H9 (cell line): Measurements from ENCODE around the gene CDRT4. TPM values are rescaled to one million over a fixed set of nuclear protein-coding genes. Genes with fewer than 3 reads are reported as not detected.

Experiments
- DNase-seq: peaks from one replicate; pipeline ENCODE4 v3.0.0-alpha.2; 2017
- H2AFZ ChIP-seq: one replicate; pipeline ENCODE4 v1.6.1; 2013; ENCODE audit warnings: mild to moderate bottlenecking, low read length, control low read depth, moderate library complexity
- H2AK5ac ChIP-seq: 2 replicates; pipeline ENCODE4 v1.6.1; 2013; ENCODE audit warnings: low read length, control low read depth, mixed read lengths; ENCODE audit not compliant: insufficient read length
- H2BK120ac ChIP-seq: one replicate; pipeline ENCODE4 v1.6.1; 2013; ENCODE audit warnings: low read depth, mild to moderate bottlenecking, low read length, control low read depth, inconsistent platforms; ENCODE audit not compliant: poor library complexity, severe bottlenecking
- H2BK12ac ChIP-seq: 2 replicates; pipeline ENCODE4 v1.6.1; 2013; ENCODE audit warnings: low read length, control low read depth, mixed read lengths, low read depth; ENCODE audit not compliant: insufficient read length
- H2BK15ac ChIP-seq: 2 replicates; pipeline ENCODE4 v1.6.1; 2013; ENCODE audit warnings: low read depth, low read length, control low read depth
- H2BK20ac ChIP-seq: one replicate; pipeline ENCODE4 v1.6.1; 2013; ENCODE audit warnings: low read depth, mild to moderate bottlenecking, low read length, control low read depth, inconsistent platforms; ENCODE audit not compliant: poor library complexity, severe bottlenecking
- H2BK5ac ChIP-seq: 2 replicates; pipeline ENCODE4 v1.6.1; 2013; ENCODE audit warnings: low read length, control low read depth, mixed read lengths; ENCODE audit not compliant: insufficient read length
- H3K14ac ChIP-seq: 2 replicates; pipeline ENCODE4 v1.6.1; 2013; ENCODE audit warnings: low read length, control low read depth; ENCODE audit not compliant: insufficient read depth
- H3K18ac ChIP-seq: 2 replicates; pipeline ENCODE4 v1.6.1; 2013; ENCODE audit warnings: low read depth, mild to moderate bottlenecking, mixed read lengths, low read length, control low read depth; ENCODE audit not compliant: insufficient read length
- H3K23ac ChIP-seq: 2 replicates; pipeline ENCODE4 v1.6.1; 2013; ENCODE audit warnings: low read length, control low read depth, mixed read lengths, low read depth; ENCODE audit not compliant: insufficient read length
- H3K23me2 ChIP-seq: 2 replicates; pipeline ENCODE4 v1.6.1; 2013; ENCODE audit warnings: low read depth, mild to moderate bottlenecking, mixed read lengths, low read length, control low read depth; ENCODE audit not compliant: insufficient read length, poor library complexity, severe bottlenecking
- H3K27ac ChIP-seq: 2 replicates; pipeline ENCODE4 v1.5.1; 2013; ENCODE audit warnings: low read length, control low read depth, mixed read lengths, low read depth; ENCODE audit not compliant: insufficient read length
- H3K27me3 ChIP-seq: 2 replicates; pipeline ENCODE4 v1.6.1; 2013; ENCODE audit warnings: low read length, control low read depth, inconsistent platforms; ENCODE audit not compliant: insufficient read depth
- H3K4ac ChIP-seq: 2 replicates; pipeline ENCODE4 v1.6.1; 2013; ENCODE audit warnings: low read depth, mild to moderate bottlenecking, control low read depth, inconsistent platforms, low read length, moderate library complexity
- H3K4me1 ChIP-seq: 2 replicates; pipeline ENCODE4 v1.6.1; 2013; ENCODE audit warnings: low read length, control low read depth, inconsistent platforms; ENCODE audit not compliant: insufficient read depth
- H3K4me2 ChIP-seq: 2 replicates; pipeline ENCODE4 v1.6.1; 2013; ENCODE audit warnings: low read length, control low read depth, mixed read lengths; ENCODE audit not compliant: insufficient read length, insufficient read depth
- H3K56ac ChIP-seq: 2 replicates; pipeline ENCODE4 v1.6.1; 2013; ENCODE audit warnings: low read depth, mild to moderate bottlenecking, mixed read lengths, low read length, control low read depth; ENCODE audit not compliant: insufficient read length
- H3K79me1 ChIP-seq: 2 replicates; pipeline ENCODE4 v1.6.1; 2013; ENCODE audit warnings: low read depth, mild to moderate bottlenecking, moderate library complexity, low read length, control low read depth, inconsistent platforms; ENCODE audit not compliant: insufficient read depth, poor library complexity, severe bottlenecking
- H3K79me2 ChIP-seq: 2 replicates; pipeline ENCODE4 v1.6.1; 2013; ENCODE audit warnings: low read length, control low read depth, inconsistent platforms; ENCODE audit not compliant: insufficient read depth
- H3K9ac ChIP-seq: 2 replicates; pipeline ENCODE4 v1.6.1; 2013; ENCODE audit warnings: low read length, control low read depth, mixed read lengths; ENCODE audit not compliant: insufficient read length; ENCODE audit errors: extremely low read depth
- H3K9me3 ChIP-seq: one replicate; pipeline ENCODE4 v1.6.1; 2013; ENCODE audit warnings: low read depth, low read length, inconsistent platforms; ENCODE audit not compliant: control insufficient read depth
- H3T11ph ChIP-seq: one replicate; pipeline ENCODE4 v1.6.1; 2013; ENCODE audit warnings: mild to moderate bottlenecking, low read length, control low read depth, inconsistent platforms
- H4K20me1 ChIP-seq: one replicate; pipeline ENCODE4 v1.6.1; 2013; ENCODE audit not compliant: control insufficient read depth, insufficient read length, insufficient read depth
- H4K5ac ChIP-seq: 2 replicates; pipeline ENCODE4 v1.6.1; 2013; ENCODE audit warnings: low read depth, mild to moderate bottlenecking, mixed read lengths, low read length, control low read depth; ENCODE audit not compliant: insufficient read length
- H4K8ac ChIP-seq: replicated peaks from 2 replicates; pipeline ENCODE4 v1.6.1; 2013; ENCODE audit warnings: low read length, control low read depth, mixed read lengths, low read depth; ENCODE audit not compliant: insufficient read length
- H4K91ac ChIP-seq: 2 replicates; pipeline ENCODE4 v1.6.1; 2013; ENCODE audit warnings: low read depth, mild to moderate bottlenecking, moderate library complexity, mixed read lengths, low read length, control low read depth; ENCODE audit not compliant: insufficient read length
- H3K27ac Mint-ChIP-seq, 3 experiments: 2 replicates in 2 of 3; 3 replicates in 1 of 3; pipeline ENCODE4 v1.8.0; 2020 to 2021; ENCODE audit warnings: mixed read lengths in 3 of 3, mild to moderate bottlenecking in 1 of 3, moderate library complexity in 1 of 3
- H3K27me3 Mint-ChIP-seq: 2 replicates; pipeline ENCODE4 v1.8.0; 2021; ENCODE audit warnings: low read depth, mild to moderate bottlenecking, moderate library complexity, mixed read lengths
- H3K36me3 Mint-ChIP-seq, 3 experiments: 2 replicates in 2 of 3; 3 replicates in 1 of 3; pipeline ENCODE4 v1.8.0; 2020 to 2021; ENCODE audit warnings: low read depth in 3 of 3, mixed read lengths in 3 of 3; ENCODE audit not compliant: insufficient read depth in 1 of 3
- H3K4me1 Mint-ChIP-seq, 2 experiments: 2 replicates each; pipeline ENCODE4 v1.8.0; 2020; ENCODE audit warnings: mixed read lengths in 2 of 2
- H3K4me3 Mint-ChIP-seq, 2 experiments: 2 replicates in 1 of 2; 3 replicates in 1 of 2; pipeline ENCODE4 v1.8.0; 2020 to 2021; ENCODE audit warnings: mild to moderate bottlenecking in 2 of 2, mixed read lengths in 2 of 2, moderate library complexity in 1 of 2
- H3K9me3 Mint-ChIP-seq, 2 experiments: 2 replicates in 1 of 2; 3 replicates in 1 of 2; pipeline ENCODE4 v1.8.0; 2020; ENCODE audit warnings: mild to moderate bottlenecking in 2 of 2, mixed read lengths in 2 of 2, moderate library complexity in 1 of 2
- total RNA-seq: library from RNA; stranded (reverse); gene quantifications from 2 replicates; pipeline ENCODE4 v1.2.1, GENCODE V29; 2021
- TF ChIP-seq, protein P1 (sequence below): fragments of 200-600 bp; sonication (generic); conservative IDR thresholded peaks from 3 replicates; pipeline ENCODE4 v1.8.0; 2021; ENCODE audit warnings: antibody characterized with exemption, mild to moderate bottlenecking

CDRT4 gene
- total RNA-seq, 1 experiment from 2014 or later = 3.8 TPM

DNA sequence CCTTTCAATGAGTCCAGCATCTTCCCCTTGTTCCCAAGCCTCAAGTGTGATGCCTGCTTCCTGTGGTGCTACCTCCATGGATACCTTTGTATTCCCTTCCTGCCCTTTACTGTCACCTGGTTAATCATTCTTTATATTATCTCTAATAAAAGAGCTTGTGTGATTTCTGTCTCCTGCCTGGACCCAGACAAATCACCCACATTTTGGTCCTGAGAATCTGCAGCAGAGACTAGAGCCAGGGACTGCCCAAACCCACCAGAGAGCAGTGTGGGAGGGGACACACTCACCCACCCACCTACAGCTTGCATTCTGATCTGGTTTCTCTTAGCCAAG lies 30.2 kb downstream of the CDRT4 start:
- Histone ChIP-seq H3K23ac (no peak overlapping the region), H2AFZ (no peak overlapping the region), H4K91ac (no peak overlapping the region), H3K9me3 (no peaks in the 10 kb centered on the region), H3K79me2 (no peaks in the 10 kb centered on the region), H3K4ac (no peak overlapping the region), H3K56ac (no peak overlapping the region), H3K4me1 (no peaks in the 10 kb centered on the region), H2BK120ac (no peak overlapping the region), H2BK20ac (no peak overlapping the region), H3K27me3 (no peaks in the 10 kb centered on the region), H4K20me1 (no peaks in the 10 kb centered on the region), H4K8ac (no peak overlapping the region), H2BK15ac (no peak overlapping the region), H3K18ac (no peak overlapping the region), H3K14ac (no peak overlapping the region), H3T11ph (no peak overlapping the region), H2AK5ac (no peak overlapping the region), H3K4me2 (no peak overlapping the region), H2BK12ac (no peak overlapping the region), H4K5ac (no peak overlapping the region), H3K79me1 (no peaks in the 10 kb centered on the region), H3K27ac (no peak overlapping the region), H3K23me2 (no peaks in the 10 kb centered on the region), H2BK5ac (no peak overlapping the region), H3K9ac (no peak overlapping the region)
- Mint-ChIP-seq H3K4me1 (peaks cover 2 to 7% of the 10 kb centered on the region in 2 experiments; a peak in 2 of 4 replicates), H3K9me3 (no peaks in the 10 kb centered on the region; a peak in 1 of 5 replicates), H3K4me3 (no peak overlapping the region), H3K36me3 (peaks cover 13 to 36% (median 35%) of the 10 kb centered on the region in 3 experiments; a peak in 6 of 7 replicates), H3K27me3 (no peaks in the 10 kb centered on the region; the same call in 1 of the 2 replicates), H3K27ac (no peak overlapping the region)
- DNase-seq = no peak
- TF ChIP-seq, protein P1, sequence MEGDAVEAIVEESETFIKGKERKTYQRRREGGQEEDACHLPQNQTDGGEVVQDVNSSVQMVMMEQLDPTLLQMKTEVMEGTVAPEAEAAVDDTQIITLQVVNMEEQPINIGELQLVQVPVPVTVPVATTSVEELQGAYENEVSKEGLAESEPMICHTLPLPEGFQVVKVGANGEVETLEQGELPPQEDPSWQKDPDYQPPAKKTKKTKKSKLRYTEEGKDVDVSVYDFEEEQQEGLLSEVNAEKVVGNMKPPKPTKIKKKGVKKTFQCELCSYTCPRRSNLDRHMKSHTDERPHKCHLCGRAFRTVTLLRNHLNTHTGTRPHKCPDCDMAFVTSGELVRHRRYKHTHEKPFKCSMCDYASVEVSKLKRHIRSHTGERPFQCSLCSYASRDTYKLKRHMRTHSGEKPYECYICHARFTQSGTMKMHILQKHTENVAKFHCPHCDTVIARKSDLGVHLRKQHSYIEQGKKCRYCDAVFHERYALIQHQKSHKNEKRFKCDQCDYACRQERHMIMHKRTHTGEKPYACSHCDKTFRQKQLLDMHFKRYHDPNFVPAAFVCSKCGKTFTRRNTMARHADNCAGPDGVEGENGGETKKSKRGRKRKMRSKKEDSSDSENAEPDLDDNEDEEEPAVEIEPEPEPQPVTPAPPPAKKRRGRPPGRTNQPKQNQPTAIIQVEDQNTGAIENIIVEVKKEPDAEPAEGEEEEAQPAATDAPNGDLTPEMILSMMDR = no peak
